ENCODE measurements around the gene SUPV3L1.

DNA sequence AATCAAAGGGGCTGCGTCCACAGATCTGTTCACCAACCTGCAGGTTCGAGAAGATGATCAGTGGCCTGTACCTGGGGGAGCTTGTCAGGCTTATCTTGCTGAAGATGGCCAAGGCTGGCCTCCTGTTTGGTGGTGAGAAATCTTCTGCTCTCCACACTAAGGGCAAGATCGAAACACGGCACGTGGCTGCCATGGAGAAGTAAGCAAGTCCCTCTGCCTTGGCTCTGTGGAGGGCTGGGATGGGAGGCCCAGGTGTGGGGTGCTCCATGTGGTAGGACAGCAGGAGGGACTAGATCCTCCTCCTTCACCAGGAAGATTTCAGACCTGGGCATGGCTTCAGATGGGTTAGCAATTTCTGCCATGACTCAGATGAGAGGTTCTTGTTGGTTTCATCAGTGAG lies 66.0 kb downstream of the SUPV3L1 start:
- TF ChIP-seq EZH2 (IDR thresholded peaks at IDR 0.05; ENCODE audit: low read length, unreplicated experiment) (no peak), EZH2phosphoT487 (IDR thresholded peaks at IDR 0.05; ENCODE audit: borderline replicate concordance, low read length) (no peak)
- TF ChIP-seq, protein P1, sequence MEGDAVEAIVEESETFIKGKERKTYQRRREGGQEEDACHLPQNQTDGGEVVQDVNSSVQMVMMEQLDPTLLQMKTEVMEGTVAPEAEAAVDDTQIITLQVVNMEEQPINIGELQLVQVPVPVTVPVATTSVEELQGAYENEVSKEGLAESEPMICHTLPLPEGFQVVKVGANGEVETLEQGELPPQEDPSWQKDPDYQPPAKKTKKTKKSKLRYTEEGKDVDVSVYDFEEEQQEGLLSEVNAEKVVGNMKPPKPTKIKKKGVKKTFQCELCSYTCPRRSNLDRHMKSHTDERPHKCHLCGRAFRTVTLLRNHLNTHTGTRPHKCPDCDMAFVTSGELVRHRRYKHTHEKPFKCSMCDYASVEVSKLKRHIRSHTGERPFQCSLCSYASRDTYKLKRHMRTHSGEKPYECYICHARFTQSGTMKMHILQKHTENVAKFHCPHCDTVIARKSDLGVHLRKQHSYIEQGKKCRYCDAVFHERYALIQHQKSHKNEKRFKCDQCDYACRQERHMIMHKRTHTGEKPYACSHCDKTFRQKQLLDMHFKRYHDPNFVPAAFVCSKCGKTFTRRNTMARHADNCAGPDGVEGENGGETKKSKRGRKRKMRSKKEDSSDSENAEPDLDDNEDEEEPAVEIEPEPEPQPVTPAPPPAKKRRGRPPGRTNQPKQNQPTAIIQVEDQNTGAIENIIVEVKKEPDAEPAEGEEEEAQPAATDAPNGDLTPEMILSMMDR (conservative IDR thresholded peaks at IDR 0.05; ENCODE audit: low read depth, low read length): no peak

All from PC-3 (cell line).